GM19455 (cell line): ENCODE measurements around the gene DHPS.

Experiments used
- ATAC-seq: cut with Tn5 transposase; IDR thresholded peaks from one replicate; pipeline ENCODE4 v1.9.1; 2021; ENCODE audit not compliant: unreplicated experiment

Gene DHPS

DNA sequence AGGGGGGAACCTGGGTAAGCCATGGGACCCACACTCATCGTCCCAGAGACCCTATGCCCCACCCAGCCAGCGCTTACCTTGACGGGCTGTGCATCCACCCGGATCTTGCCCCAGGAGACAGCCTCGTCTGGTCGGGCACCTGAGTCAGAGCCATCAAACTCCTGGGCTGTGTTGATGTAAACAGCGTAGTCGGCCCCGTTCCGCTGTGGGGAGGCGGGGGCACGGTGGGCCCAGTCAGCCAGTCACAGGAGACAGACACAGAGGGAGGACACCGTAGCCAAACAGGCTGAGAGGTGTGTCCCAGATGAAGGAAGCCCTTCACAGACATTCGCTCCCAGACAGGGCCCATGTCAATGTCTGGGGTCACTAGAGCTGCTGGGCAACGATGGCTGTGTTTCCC, 5.7 kb downstream of the DHPS start:
- no peak for ATAC-seq

DNA sequence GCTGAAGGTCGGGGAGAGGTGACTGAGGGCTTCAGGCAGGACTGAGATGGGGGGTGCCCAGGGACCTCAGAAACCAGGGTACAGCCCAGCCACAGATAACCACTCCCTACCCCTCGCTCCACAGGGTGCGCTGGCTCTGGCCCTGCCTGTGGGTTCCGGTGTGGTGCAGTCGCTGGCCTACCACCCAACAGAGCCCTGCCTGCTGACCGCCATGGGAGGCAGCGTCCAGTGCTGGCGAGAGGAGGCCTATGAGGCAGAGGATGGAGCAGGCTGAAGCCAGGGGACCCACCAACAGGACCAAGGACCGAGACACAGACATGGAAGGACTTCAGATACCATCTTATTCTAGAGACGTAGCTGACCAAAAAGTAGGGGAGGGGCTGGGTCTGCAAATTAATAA, 6.3 kb downstream of the DHPS start:
- no peak for ATAC-seq

DNA sequence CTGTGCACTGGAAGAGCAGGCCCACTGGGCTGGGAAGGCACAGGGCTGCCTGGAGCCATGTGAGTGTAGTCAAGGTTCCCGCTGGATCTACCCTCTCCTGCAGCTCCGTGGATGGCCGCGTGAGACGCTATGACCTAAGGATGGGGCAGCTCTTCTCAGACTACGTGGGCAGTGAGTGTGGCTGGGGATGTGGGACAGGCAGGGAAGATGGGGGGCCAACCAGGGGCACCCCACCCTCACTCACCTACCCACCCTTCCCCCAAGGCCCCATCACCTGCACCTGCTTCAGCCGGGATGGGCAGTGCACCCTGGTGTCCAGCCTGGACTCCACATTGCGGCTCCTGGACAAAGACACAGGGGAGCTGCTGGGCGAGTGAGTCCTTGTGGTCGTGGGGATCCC, 8.9 kb downstream of the DHPS start:
- ATAC-seq, result no peak

DNA sequence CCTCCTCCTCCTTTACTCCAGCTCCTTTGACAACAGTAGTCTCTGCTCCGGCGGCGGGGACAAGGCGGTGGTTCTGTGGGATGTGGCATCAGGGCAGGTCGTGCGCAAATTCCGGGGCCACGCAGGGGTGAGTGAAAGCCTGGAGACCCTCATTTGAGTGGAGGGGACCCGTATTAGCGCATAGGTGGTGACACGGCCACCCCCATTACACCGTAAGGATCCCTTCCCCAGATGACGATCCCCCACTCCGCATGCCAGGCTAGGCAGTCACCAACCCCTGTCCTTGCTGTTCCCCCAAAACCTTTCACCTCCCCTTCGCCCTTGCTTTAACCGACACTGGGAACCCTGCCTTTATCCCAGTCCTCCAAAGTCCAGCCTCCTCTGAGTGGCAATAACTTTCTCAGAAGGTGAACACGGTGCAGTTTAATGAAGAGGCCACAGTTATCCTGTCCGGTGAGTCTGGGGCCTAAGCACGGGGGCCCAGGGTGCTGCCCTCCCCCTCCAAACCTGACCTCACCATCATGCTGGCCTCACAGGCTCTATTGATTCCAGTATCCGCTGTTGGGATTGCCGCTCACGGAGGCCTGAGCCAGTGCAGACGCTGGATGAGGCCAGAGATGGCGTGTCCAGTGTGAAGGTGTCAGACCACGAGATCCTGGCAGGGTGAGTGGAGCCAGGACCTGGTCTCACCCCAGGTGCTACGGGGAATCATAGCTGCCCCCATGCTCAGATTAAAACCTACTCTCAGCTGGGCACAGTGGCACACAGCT, 11.3 kb downstream of the DHPS start:
- no peak for ATAC-seq

DNA sequence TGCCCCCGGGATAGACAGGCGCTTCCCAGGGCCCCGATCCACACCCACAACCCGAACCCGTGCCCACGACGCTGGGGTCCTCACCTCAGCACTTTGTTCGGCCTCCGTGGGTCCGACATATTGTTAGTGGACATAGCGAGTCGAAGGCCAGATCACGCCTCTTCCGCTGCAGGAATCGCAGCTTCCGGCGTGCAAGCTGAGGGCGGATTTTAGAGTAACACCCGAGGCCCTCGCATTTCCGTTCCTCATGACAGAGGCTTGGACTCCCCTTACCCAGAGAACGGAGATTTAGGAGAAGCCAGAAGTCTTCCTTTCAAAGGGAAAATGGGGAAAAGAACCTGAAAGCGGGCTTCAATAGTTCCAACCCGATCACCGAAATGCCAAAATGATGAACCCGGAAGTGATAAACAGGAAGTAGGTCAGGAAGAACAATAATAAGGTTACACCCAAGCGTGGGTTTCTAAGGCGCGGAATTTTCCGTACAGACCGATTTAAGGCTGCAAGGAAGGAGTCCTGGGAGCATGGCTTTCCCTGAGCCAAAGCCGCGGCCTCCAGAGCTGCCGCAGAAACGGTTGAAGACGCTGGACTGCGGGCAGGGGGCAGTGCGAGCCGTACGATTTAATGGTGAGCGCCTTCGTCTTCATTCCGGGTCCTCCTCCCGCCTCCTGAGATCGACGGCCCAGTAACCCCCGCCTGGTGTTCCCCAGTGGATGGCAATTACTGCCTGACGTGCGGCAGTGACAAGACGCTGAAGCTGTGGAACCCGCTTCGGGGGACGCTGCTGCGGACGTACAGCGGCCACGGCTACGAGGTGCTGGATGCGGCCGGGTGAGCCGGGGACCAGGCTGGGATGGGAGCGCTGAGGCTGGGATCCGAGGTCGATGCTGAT, 12.2 kb downstream of the DHPS start:
- no peak for ATAC-seq

DNA sequence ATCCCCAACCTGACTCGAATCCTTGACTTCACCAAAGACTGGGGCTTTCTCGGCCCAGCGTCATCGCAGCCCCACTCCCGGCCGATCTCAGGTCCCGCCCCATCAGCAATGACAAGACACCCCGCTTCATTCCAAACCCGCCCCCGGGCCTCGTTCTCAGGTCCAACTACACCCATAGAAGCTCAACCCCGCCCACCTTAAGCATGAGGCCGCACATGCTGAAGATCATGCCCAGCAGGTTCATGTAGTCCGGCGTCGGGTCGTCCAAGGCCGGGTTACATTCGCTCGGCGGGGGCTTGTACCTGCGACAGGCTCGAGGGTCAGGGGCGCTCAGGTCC, 12.8 kb downstream of the DHPS start:
- ATAC-seq, result no peak

DNA sequence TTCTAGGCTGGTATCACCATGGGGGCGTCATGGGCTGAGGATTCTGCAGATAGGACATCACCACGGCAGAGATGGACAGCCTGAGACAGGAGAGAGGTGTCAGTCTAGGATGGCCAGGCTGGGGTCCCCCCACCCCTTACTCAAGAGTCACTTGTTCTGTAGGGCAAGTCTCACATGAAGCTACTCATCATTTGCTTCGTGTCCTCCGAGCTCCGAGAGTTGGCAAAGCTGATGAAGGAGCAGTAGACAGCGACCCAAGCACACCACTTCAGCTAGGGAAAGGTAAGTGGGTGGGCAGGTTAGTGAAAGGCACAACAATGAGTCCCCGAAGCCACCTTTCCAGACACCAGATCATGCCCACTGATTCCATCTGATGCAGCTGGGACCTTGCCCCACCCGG, 13.3 kb downstream of the DHPS start:
- ATAC-seq, result no peak

DNA sequence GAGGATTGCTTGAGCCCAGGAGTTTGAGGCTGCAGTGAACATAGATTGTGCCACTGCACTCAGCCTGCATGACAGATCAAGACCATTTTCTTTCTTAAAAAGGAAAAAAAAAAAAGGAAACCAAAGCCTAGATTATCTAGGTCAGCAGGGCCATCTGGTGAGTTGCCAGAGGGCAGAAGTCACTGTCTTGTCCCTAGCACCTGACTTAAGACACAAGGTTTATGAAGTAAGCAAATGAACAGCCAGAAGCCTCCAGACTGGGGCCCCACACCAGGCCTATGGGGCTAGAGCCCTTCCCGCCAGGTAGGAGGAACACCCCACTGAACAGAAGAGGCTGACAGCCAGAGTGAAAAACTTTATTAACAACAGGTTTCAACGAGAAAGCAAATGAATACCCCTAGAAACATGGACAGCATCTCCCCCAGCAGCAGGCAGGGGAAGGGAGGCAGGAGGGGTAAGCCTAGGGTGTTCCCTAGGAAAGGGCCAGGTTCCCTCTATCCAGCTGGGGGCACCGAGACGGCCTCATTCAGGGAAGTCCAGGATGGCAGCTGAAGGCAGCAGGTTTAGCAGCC, 13.9 kb downstream of the DHPS start:
- ATAC-seq, result no peak

DNA sequence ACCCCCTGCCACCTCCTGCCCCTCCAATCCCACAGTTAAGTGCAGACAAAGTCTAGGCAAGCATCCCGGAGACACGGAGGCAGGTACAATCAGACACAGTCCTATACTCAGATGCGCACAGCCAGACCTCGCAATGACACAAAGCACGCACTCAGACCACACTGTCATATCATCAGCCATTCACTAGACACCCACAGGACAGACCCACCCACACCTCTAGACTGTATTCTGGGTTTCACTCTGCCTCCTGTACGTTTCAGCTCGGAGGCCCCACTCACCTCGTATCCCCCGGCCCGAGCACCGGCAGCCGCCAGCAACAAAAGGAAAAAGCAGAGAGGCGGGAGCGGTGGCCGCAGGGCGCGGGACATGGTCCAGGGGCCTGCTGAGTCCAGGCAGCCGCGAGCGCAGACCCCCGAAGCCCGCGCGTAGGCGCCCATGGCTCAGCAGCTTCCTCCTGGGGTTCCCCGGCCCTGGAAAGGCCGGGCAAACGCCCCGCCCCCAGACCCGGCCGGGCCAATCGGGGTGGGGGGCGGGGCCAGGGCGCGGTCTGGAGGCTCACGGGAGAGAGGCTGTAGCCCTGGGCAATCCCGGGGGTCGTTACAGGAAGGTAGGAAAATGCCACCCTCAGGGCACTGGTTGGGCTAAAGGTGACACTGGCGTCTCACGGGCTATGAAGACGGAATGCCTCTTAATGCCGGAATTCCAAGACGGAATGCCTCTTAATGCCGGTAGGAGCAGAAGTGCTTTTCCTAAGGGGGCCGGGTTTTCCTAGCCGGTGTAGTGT, 15.2 kb downstream of the DHPS start, which contains the start of the genes MAN2B1 and WDR83:
Gene MAN2B1 (minus strand): TSS at position 478 of the 784 bp plus-strand sequence. CDS start 41 bp downstream, at position 437.
Gene WDR83 (plus strand): TSS at position 543 of the 784 bp plus-strand sequence. CDS start 2,984 bp downstream, outside the sequence.
- ATAC-seq, result peak; percentile 58

DNA sequence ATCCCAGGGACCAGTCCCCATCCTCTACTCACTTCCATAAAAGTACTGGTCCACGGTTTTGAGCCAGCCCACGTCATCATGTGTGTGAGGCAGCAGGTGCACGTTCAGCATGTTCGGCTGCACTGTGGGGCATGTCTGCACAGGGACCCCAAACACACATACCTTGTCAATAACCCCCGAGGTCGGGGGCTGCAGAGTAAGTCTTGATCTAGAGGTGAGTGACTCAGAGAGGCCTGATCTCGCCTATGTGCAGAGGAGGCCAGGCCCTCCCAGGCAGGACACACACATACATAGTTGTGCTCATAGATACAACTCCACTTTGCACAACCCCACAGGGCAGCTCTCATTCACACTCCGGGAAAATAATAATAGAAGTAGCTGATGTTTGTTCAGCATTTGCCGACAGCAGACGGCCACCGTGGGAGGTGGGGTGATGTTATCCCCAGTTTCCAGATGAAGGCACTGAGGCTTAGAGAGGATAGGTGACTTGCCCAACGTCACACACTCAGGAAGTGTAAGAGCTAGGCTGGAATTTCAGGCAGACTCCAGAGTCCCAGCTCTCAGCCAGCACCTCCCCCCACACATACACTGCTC, 15.9 kb downstream of the DHPS start:
- no peak for ATAC-seq

DNA sequence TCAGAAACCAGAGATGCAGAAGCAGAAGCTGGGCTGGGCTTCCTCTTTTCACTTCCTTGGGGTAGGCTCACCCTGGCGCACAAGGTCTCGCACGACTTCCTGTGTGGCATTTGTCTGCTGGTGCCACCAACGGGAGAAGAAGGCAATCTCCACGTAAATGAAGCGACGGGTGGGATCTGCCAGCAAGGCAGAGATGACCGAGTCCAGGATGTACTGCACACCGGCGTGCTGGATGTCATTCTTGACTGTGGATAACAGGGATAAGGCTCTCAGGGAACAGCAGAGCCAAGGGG, 16.5 kb downstream of the DHPS start:
- no peak for ATAC-seq

DNA sequence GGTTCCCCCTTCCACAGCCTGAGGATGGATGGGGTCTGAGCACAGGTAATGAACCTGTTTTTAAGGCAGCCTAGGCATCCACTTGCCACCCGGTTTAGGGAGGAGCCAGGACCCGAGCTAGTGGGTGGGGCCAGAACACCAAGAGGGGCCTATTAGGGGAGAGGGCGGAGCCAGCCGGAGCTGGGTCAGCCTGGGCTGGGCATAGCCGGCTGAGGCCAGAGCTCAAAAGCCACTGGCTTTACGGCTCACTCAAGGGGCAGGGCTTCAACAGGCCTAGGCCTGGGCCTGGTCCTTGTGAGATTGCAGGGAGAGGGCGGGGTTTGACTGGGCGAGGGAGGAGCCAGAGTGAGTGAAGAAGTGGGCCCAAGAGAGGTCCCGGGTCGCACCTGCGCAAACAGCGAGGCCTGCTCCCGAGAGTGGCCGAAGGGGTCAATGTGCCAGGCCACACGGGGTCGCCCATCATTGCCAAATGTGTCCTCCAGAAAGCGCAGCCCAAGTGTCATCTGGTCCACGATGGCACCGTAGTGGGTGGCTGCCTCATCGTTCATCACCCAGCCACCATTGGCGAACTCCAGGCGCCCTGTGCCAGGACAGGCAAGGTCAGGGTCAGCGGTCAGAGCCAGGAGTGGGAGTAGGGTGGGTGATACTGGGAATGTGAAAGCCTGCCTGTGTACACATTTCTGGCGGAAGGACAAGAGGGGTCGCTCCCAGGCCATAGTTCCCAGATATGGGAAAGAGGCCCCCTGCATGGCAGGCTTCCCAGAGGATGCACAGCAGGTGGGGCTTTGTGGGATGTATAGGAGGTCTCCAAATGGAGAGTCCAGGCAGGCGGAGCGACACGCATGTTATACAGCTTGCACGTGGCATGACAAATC, 17.0 kb downstream of the DHPS start:
- no peak for ATAC-seq

DNA sequence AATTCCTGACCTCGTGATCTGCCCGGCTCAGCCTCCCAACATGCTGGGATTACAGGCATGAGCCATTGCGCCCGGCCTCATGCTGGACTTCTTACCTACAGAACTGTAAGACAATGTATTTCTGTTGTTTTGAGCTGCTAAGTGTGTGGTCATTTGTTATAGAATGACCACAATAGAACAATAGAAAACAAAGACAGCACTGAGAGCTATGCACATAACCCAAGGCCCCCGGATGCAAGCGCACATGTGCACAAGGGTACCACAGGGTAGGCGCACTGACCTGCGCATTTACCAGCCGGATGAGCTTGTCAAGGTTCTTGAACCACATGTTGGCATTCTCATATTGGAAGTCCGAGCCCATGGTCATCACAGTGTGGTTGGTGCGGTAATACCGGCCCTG, 20.7 kb downstream of the DHPS start:
- ATAC-seq, result no peak

DNA sequence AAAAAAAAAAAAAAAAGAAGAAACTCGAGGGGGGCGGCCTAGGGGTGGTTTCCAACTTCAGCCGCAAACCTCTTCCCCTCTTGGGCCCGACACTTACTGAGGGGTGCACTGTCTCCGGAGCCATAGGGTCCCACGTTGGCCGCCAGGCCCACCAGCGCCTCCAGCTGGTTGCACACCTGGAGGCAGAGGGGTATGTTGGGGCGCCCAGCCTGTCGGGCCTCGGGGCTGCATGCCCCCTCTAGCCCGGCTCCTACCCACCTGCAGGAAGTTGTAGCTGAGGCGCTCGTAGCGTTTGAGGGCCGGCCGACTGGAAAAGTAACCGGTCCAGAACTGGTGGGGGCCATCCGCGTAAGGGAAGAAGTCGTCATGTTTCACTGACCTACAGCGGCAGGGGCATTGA, 23.7 kb downstream of the DHPS start:
- ATAC-seq, result no peak

DNA sequence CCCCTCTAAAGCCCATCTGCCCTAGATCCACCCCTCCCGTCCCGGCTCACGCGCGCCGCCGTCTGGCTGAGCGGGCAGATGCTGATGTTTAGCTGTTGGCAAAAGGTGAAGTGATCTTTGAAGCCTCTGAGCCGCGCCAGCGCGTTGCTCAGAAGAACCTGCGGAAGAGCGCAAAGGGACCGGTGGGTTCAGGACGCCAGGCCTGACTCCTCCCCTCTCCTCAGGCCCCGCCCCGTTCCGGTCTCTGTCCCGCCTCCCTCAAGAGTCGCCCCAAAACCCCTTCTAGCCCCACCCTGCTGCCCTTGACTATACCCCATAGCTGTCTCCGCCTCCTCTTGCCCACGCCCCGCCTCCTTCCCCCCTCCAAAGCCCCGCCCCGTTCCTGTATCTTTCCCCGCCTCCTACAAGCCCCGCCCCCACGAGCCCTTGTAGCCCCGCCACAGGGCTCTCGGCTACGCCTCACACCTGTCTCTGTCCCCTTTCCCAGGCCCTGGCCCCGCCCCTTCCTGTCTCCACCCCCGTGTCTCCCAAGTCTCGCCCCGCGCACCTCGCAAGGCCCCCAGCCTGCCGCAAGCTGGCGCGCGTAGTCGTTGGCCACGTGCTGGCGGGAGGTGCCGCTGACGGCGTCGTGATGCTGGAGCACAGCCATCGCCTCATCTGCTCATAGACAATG, 24.6 kb downstream of the DHPS start:
- ATAC-seq, result no peak

DNA sequence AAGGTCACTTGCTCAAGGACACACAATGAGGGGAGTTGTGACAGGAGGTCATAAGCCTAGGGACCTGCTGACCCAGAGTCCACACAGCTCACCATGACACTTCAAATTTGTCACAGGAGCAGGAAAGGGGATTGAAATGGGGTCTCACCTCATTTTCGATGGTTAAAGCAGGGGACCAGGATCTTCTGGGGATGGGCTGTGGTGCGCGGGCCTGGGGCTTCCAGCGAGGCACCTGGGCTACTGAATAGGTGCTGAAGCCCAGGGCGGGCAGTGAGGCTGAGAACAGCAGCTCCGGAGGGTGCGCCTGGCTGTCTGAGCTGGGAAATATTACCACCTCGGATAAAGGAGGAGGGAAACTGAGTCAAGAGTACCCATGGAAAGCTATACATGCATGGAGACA, 26.1 kb downstream of the DHPS start:
- ATAC-seq, result no peak

DNA sequence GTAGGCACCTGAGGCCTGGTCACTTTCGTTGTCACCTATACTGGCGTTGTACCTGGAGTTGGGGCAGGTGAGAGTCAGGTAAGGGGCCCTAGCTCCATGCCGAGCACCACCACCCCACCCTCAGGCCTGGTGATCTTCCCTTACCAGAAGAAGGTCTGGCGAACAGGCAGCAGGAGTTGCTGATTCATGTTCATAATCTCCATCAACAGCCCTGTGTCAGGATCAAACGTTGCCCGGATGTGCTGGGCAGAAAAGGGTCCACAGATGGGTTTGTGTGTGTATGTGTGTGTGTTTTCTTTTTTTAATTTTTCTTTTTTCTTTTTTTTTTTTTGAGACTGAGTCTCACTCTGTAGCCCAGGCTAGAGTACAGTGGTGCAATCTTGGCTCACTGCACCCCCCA, 29.5 kb downstream of the DHPS start:
- ATAC-seq, result no peak

DNA sequence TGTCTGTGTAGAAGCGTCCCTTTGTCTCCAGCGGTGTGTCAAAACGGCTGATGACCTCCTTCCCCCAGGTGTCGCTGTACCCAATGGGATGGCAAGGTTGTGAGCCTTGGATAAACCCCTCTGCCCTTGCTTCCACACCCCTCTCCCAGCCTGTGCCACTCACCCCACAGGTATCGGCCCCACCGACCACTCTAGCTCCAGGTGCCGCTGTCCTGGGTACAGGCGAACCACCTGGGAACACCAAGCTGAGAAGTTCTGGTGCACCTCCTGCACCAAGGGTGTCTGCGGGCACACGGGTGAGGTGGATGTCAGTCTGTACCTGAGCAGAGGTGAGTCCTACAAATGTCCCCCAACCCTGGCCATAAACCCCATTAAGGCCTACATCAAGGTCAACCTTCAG, 31.7 kb downstream of the DHPS start:
- no peak for ATAC-seq

DNA sequence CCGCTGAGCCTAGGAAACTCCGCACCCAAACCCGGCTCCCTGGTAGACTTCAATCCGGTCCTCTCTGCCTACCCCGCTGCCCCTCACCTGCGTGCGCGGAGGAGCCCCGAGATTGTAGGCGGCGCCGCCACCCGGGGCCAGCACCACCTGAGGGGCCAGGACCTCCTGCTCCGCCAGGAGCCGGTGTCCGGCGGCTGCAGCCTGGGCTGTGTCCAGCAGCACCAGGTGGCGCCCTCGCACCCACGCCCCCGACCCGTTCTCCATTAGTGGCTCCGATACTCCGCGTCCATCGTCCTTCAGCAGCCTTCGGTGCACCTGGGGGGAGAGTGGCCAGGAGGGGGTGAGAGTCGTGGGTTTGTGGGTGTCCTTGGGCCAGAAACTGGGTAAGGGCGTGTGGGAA, 33.6 kb downstream of the DHPS start:
- no peak for ATAC-seq
